ENCODE data around the gene PIK3CG.
"Not testable (repeated sequence)": the region's sequence is repeated elsewhere in the genome, so short reads cannot be mapped to it uniquely, and the experiment has no call there.

Gene PIK3CG

DNA sequence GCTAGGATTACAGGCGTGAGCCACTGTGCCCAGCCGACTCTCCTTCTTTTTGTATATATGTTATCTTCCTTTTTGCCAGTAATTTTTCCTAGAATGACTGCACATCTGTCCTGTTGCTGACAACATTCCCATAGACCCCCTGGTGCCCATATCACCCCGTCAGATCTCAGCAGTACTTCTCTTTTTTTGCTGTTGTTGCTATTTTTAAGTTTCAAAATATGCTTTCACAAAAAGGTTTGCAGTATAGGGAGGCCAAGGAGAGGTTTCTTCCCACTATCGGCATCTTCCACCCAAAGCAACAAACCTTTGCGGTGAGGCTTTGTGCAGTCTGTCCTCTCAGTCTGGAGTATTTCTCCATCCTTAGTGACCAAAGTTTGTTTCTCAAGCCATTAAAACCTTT, 23.1 kb downstream of the PIK3CG start:
- no peak for DNase-seq

DNA sequence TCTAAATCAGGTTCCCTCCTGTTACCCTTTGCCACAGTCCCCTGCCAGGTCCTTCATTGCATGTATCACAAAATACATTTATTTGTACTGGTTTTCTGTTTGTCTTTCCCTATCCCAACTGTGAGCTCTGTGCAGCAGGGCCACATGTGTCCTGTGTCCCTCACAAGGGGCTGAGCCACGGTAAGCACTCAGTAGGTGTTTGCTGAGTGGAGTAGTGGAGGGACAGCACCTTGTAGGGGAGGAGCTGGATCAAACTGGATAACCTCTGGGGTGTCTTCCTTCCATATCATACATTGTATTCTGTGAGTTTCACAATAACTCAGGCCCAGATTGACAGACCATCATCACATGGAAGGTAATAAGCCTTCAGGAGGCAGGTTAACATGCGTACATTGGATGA, 25.9 kb downstream of the PIK3CG start:
- no peak for DNase-seq

DNA sequence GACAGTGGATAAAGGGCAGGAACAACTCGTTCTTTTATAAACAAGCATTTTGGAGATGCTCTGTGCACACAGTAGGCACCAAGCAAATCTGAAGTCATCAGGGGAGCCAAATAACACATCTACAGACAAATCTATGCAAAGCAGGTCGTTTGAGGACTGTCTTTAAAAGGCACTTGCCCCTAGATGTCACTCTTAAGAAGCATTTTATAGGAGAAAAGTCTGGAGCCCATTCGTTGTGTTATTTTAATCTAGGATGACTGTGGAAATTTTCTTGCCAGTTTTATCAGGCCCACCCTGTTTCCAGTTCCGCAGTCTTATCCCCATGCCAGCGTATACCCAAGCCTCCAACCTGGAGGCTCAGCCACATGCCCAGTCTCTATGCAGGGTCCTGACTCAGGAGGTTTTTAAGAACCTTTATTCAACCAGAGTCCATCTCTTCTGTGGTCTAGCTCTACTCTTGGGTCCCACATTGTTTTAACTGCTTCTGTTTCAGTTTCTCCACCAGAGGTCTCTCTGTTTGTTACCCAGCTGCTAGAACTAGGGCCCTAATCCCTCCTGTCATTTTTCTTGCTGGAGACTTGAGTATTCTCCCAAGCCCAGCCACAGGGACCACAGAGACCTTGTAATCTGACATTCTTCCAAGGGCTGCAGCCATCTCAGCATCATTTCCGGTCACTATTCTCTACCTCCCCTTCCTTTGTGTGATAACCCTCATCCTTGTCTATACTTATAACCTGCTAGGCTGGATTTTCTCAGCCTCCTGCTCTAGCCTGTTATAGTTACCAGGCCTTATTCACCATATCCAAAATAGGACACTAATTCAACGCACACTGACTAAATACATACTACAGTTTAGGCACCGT, 26.7 kb downstream of the PIK3CG start:
- DNase-seq, result no peak

DNA sequence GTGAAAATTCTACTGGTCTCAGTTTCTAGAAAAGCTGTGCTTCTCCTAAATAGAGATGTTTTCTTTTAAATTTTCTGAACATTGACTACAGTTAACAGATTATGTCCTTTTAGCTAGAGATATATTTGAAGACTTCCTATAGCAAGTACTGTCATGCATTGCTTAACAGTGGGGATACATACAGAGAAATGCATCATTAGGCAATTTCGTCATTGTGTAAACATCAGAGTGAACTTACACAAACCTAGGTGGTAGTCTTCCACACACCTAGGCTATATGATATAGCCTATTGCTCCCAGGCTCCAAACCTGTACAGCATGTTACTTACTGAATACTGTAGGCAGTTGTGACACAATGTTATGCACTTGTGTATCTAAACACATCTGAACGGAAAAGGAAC, 28.5 kb downstream of the PIK3CG start:
- no peak for DNase-seq

DNA sequence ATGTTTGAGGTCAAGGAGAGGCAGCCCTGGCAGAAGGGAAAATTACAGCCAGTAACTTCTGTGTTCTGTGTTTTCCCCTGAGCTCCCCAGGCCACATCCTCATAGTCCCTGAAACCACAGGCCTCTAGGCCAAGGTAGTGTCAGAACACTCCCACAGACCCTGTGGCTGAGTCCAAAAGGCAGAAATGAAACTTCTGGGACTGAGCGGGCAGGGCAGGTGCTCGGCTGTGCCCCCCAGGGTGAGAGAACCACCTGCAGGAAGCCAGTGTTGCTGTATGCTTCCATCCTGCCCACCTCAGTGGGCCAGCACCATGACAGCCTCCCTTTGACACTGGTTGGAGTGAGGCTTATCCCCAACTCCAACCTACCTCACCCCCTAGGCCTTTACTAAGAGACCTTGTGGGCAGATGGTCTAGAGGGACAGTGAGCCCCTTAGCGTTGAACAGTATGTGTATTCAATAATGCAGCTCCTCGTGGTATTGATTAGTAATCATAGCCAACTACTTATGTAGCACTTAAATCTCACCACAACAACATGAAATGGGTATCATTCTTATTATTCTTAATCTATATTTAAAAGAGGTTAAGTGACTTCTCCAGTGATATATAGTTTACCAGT, 30.3 kb downstream of the PIK3CG start:
- DNase-seq, result no peak

DNA sequence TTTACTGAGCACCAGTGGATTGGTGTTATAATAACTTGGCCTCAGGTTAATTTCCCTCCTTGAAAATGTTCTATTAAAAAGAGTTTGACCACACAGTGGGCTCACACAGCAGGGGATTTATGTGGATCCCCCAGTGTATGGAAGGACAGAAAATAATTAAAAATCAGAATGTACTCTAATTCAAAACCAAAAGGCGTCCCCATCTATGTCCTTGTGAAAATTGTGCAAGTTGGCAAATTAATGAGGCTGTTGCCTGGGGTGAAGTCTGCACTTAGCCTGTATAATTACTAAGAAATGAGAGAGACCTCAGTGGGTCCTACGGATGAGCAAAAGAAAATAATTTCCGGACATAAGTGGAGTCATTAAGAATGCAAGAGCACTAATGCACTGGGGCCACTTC, 31.1 kb downstream of the PIK3CG start:
- DNase-seq, result no peak

DNA sequence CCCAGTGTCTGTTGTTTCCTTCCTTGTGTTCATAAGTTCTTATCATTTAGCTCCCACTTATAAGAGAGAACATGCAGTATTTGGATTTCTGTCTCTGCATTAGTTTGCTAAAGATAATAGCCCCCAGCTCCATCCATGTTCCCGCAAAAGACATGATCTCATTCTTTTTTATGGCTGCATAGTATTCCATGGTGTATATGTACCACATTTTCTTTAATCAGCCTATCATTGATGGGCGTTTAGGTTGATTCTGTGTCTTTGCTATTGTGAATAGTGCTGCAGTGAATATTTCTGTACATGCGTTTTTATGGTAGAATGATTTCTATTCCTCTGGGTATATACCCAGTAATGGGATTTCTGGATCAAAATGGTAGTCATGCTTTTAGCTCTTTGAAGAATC, 32.5 kb downstream of the PIK3CG start:
- DNase-seq, result not testable (repeated sequence)

DNA sequence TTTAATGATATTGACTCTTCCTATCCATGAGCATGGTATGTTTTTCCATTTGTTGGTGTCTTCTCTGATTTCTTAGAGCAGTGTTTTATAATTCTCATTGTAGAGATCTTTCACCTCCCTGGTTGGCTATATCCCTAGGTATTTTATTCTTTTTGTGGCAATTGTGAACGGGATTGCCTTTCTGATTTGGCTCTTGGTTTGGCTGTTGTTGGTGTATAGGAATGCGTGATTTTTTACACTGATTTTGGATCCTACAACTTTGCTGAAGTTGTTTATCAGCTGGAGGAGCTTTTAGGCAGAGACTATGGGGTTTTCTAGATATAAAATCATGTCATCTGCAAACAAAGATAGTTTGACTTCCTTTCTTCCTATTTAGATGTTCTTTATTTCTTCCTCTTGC, 33.9 kb downstream of the PIK3CG start:
- DNase-seq, result not testable (repeated sequence)

DNA sequence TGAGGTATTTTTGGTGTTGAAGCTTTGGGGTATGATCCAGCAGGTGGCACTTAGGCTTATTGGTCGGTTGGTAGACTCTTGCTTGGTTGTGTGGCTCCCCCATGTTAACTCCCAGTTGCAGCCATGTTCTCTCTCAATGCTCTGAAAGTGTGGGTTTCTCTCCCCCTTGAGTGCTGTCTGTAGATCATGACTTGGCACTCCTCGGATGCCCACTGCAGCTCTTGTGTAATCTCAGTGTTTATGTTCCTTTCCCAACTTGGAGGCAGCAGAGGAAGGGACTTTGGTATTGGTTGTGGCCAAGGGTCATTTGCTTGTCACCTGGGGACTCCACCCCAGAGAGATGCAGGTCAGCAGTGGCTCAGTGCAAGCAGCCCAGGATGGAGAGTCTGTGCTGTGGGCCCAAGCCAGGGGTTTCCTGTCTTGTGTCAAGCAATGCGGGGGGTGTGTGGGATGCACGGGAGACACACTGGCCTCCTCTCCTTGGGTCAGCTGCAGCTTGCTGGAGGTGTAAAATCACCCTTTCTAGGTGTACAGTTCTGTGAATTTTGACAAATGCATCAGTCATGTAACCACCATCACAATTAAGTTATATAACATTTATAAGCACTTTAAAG, 36.9 kb downstream of the PIK3CG start:
- no peak for DNase-seq

DNA sequence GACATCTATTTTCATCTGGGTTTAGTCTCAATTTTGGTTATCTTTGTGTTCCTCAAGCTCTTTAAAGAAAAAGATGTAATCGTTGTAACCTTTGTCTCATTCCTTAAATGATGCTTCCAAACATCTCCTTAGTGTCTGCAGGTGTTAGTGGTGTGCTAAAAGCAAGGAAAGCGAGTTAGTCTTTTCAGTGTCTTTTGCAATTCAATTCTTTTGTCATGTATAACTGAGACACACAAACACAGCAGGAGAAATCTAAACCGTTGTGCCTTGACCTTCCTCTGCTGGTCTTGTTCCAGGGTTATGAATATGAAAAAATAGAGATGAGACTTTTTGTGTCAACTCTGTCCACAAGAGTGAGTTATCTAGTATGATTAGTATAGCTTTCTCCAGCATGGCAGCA, 40.7 kb downstream of the PIK3CG start:
- no peak for DNase-seq

DNA sequence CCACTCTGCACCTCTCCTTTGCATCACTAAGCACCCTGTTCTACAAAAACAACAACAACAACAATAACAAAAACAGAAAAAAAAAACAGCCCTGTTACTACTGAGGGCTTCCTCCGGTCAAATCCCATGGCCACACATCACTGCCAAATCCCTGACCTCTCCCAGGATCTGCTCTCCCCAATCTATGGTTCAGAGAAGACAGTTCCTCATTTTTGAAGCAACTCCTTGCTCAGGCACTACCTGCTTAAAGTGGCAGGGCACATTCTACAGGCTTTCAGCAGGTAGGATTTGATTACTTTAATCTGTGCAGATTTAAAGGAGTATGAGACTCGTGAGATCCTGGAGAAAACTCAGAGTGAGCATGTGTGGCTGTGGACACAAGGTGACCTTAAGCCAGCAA, 46.9 kb downstream of the PIK3CG start:
- DNase-seq, result no peak

DNA sequence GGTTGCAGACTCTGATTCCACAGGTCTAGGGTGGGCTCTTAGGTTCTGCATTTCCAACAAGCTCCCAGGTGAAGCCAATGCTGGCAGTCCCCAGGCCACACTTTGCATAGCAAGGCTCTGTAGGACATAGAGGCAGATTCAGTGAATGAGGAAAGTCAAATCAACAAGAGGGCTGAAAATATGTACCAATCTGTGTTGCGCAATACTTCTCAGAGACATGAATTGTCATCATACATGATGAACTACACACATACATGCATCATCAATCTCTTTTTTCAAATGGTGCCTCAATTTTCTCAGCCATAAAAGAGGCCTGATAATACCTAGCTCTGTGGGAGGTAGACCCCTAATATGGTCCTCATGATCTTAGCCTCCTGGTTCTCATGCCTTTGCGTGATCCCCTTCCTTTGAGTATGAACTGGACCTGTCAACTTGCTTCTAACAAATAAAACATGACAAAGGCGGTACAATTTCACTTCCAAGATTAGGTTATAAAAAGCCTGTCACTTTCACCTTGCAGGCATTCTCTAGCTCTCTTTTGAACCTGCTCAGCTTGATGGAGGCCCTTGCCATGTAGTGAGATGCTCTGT, 49.0 kb downstream of the PIK3CG start:
- no peak for DNase-seq

DNA sequence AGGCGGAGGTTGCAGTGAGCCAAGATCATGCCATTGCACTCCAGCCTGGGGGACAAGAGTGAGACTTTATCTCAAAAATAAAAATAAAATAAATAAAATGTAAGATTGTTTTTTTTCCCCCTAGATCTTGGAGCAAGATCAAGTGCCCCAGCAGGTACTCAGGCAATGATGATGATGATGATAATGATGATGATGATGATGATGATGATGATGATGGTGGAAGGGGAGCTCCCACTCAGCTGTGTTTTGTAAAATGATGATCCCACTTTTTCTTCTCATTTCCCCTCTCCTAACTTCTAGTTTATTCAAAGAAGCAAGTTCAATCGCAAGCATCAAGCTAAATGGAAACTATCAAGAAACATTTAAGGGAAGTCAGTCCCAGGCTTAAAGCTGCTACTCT, 50.3 kb downstream of the PIK3CG start:
- DNase-seq, result no peak

DNA sequence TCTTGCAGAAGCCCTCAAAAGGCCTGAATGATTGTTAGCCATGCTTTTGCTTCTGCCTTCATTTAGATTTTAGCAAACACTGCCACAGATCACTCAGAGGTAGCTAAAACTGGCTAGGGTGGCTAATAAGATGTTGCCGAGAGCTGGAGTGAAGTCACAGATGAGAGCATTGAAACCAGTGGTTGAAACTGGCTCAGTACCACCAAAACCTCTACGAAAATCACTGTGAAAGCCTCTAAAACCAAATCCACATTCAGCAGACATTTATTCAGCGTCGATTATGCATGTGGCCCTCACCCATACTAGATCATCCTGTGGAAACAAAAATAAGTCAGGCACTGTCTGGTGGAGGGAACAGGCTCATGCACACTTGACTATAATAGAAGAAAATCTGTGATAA, 50.8 kb downstream of the PIK3CG start:
- DNase-seq, result no peak

DNA sequence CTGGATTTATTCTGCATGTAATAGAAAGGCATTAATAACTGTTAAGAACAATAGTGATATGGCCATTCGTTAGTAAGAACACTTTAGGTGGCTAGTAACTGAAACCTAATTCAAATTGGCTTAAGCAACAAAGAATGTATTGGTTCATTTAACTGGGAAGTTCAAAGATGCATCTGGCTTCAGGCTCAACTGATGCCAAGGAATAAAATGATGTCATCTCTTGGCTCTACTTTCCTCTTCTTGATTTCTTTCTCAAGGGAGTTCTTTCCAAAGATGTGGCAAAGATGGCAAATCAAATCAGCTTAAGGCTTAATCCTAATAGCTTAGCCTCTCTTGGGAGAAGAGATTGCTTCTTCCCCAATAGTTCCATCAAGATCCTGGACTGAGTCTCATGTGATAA, 51.6 kb downstream of the PIK3CG start:
- no peak for DNase-seq

DNA sequence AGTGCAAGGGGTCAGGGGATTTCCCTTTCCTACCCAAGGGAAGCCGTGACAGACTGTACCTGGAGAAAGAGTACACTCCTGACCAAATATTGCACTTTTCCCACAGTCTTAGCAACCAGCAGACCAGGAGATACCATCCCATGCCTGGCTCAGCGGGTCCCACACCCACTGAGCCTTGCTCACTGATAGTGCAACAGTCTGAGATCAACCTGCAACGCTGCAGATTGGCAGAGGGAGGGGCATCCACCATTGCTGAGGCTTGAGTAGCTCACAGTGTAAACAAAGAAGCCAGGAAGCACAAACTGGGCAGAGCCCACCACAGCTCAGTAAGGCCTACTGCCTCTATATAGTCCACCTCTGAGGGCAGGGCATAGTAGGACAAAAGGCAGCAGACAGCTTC, 53.9 kb downstream of the PIK3CG start:
- DNase-seq, result no peak

DNA sequence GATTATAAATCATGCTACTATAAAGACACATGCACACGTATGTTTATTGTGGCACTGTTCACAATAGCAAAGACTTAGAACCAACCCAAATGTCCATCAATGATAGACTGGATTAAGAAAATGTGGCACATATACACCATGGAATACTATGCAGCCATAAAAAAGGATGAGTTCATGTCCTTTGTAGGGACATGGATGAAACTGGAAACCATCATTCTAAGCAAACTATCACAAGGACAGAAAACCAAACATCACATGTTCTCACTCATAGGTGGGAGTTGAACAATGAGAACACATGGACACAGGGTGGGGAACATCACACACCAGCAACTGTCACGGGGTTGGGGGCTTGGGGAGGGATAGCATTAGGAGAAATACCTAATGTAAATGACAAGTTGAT, 59.4 kb downstream of the PIK3CG start:
- not testable (repeated sequence) for DNase-seq

DNA sequence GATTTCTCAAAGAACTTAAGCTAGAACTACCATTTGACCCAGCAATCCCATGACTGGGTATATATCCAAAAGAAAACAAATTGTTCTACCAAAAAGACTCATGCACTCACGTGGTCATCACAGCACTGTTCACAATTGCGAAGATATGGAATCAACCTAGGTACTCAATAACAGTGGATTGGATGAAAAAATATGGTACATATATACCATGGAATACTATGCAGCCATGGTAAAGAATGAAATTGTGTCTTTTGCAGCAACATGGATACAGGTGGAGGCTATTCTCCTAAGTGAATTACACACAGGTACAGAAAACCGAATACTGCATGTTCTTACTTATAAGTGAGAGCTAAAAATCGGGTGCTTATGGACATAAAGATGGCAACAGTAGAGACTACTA, 61.8 kb downstream of the PIK3CG start:
- no peak for DNase-seq

DNA sequence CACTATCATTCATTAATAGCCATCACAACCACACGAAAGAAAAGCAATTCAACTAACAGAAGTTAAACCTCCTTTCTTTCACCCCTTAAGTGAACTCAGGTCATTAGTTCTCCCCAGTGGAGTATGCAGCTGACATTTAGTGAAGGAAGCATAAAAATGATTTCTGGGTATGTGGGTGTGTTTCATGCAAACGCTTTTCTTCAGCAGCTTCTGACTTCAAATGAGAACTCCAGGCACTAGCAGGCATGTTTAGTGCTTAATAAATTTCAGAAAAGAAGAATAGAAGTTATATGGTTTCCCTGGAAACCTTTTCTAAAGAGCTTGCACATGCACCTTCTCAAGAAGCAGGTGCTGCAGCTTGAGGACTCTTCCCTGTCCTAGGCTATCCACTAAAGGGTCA, 62.5 kb downstream of the PIK3CG start:
- no peak for DNase-seq

DNA sequence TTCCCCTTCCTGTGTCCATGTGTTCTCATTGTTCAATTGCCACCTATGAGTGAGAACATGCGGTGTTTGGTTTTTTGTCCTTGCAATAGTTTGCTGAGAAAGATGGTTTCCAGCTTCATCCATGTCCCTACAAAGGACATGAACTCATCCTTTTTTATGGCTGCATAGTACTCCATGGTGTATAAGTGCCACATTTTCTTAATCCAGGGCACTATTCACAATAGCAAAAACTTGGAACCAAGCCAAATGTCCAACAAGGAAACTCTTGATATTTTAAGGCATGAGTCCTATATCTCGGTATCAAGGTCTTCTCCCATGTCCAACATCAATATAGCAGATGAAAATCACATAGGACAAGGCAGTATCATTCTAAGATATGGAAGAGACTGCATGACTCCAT, 64.5 kb downstream of the PIK3CG start:
- not testable (repeated sequence) for DNase-seq

DNA sequence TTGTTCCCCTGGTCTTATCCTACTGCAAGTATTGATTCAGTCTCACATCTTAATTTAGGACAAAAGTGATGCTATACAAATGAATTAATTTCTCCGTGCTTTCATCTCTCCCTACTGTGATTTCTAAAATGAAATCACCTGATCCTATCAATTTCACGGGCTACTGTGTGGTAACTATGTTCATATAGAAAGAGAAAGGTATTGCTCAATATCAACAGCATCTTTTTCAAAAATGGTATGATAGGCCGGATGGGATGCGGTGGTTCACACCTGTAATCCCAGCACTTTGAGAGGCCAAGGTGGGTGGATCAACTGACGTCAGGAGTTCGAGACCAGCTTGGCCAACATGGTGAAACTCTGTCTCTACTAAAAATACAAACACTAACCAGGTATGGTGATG, 71.2 kb downstream of the PIK3CG start:
- no peak for DNase-seq

DNA sequence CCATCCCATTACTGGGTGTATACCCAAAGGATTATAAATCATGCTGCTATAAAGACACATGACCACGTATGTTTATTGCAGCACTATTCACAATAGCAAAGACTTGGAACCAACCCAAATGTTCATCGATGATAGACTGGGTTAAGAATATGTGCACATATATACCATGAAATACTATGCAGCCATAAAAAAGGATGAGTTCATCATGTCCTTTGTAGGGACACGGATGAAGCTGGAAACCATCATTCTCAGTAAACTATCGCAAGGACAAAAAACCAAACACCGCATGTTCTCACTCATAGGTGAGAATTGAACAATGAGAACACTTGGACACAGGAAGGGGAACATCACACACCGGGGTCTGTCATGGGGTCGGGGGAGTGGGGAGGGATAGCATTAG, 73.0 kb downstream of the PIK3CG start:
- not testable (repeated sequence) for DNase-seq

DNA sequence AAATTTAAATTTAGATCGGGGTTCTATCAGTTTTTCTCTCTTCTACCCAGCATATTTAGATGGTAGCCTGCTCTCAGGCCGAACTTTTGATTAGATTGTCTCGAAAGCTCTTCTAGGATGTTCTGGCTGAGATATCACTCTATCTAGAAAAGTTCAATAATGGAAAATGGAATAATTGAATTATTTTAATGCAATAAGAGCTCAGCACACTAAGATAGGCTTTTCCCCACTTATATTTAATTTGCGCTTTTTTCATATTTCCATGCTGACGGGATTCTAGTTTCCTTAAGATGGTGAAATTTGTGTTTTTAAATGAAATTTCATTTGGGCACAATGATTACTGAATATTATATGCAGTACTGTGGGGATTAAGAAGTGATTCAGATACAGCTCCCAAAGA, 73.7 kb downstream of the PIK3CG start:
- DNase-seq, result no peak
